Esophagus squamous epithelium (tissue), 5 donors: ENCODE measurements around the gene EPB41L4B. TPM values are rescaled to one million over a fixed set of nuclear protein-coding genes. Genes with fewer than 3 reads are reported as not detected.

Source experiments
- DNase-seq: peaks from one replicate; lab custom pipeline; 2025; lab: John Stamatoyannopoulos, UW
- H3K27ac ChIP-seq, 4 donors: fragments of 200-600 bp; sonication (generic); one replicate each; pipeline ENCODE4 v1.5.1; 2016 to 2019; ENCODE audit warnings: mild to moderate bottlenecking in 1 of 4
- H3K27me3 ChIP-seq, 4 donors: fragments of 200-600 bp; sonication (generic); 1 replicate in 3 of 4; 2 replicates in 1 of 4; pipeline versions ENCODE4 v1.5.1 to v1.6.0; 2017 to 2021; ENCODE audit warnings: antibody characterized with exemption in 1 of 4
- H3K36me3 ChIP-seq, 3 donors: fragments of 200-600 bp; sonication (generic); one replicate each; pipeline ENCODE4 v1.5.1; 2016 to 2019
- H3K4me1 ChIP-seq, 3 donors: fragments of 200-600 bp; sonication (generic); one replicate each; pipeline ENCODE4 v1.5.1; 2017 to 2019
- H3K4me3 ChIP-seq, 4 donors: fragments of 200-600 bp; sonication (generic); 1 replicate in 3 of 4; 2 replicates in 1 of 4; pipeline ENCODE4 v1.5.1; 2016 to 2019; ENCODE audit warnings: mild to moderate bottlenecking in 2 of 4, moderate library complexity in 1 of 4
- H3K9me3 ChIP-seq, 3 donors: fragments of 200-600 bp; sonication (generic); one replicate each; pipeline ENCODE4 v1.5.1; 2016 to 2019
- POLR2A ChIP-seq, 4 donors: fragments of 450-650 bp; IDR thresholded peaks; one replicate each; pipeline ENCODE4 v1.6.1; 2017; ENCODE audit warnings: antibody characterized with exemption in 4 of 4, mild to moderate bottlenecking in 4 of 4, moderate library complexity in 3 of 4
- WGBS, 2 donors: methylation state at CpG; one replicate each; pipeline ENCODE4 v1.1.5; 2018; 5-methylcytosine and 5-hydroxymethylcytosine counted together
- intact Hi-C: fragments of 100-400 bp; cut with DNase I; formaldehyde crosslinking; loops from one replicate; pipeline ENCODE4 v1.15.0; 2022
- total RNA-seq, 4 donors: library from RNA; depleted of rRNA; stranded (reverse); fragments of >200 nt; gene quantifications; one replicate each; pipeline ENCODE4 v1.1.0, GENCODE V29; 2016
- TF ChIP-seq, protein P1 (sequence below), 6 experiments: fragments of 450-650 bp in 4 of 6; fragments of 200-600 bp in 2 of 6; sonication (generic) in 2 of 6; IDR thresholded peaks; one replicate each; pipeline ENCODE4 v1.5.1; 2016 to 2019; ENCODE audit warnings: antibody characterized with exemption in 6 of 6, mild to moderate bottlenecking in 4 of 6, moderate library complexity in 4 of 6
- donor health status: DM: yes; HTN: yes; CAD: no.

EPB41L4B gene
- total RNA-seq, 4 donors from 2014 or later = 0.45 to 3.8 (median 1.8) TPM

GRCh38 chr9:109139851-109140250, 181.0 kb downstream of the EPB41L4B start:
- no peaks in the 10 kb centered on the region for H3K27me3 ChIP-seq
- DNase-seq = no peak
- H3K4me3 ChIP-seq = no peak overlapping the region
- H3K9me3 ChIP-seq = no peaks in the 10 kb centered on the region
- no peaks in the 10 kb centered on the region for H3K36me3 ChIP-seq
- 91 to 100% methylated on average over 1 of the region's 1 CpG for WGBS, 2 donors
- TF ChIP-seq POLR2A (IDR thresholded peaks at IDR 0.05) = no peak
- TF ChIP-seq, protein P1, sequence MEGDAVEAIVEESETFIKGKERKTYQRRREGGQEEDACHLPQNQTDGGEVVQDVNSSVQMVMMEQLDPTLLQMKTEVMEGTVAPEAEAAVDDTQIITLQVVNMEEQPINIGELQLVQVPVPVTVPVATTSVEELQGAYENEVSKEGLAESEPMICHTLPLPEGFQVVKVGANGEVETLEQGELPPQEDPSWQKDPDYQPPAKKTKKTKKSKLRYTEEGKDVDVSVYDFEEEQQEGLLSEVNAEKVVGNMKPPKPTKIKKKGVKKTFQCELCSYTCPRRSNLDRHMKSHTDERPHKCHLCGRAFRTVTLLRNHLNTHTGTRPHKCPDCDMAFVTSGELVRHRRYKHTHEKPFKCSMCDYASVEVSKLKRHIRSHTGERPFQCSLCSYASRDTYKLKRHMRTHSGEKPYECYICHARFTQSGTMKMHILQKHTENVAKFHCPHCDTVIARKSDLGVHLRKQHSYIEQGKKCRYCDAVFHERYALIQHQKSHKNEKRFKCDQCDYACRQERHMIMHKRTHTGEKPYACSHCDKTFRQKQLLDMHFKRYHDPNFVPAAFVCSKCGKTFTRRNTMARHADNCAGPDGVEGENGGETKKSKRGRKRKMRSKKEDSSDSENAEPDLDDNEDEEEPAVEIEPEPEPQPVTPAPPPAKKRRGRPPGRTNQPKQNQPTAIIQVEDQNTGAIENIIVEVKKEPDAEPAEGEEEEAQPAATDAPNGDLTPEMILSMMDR (IDR thresholded peaks at IDR 0.05) = no peak
- no peaks in the 10 kb centered on the region for H3K4me1 ChIP-seq
- intact Hi-C loops = no loop called here
- H3K27ac ChIP-seq = no peak overlapping the region

GRCh38 chr9:109138421-109138820, 182.4 kb downstream of the EPB41L4B start:
- Histone ChIP-seq H3K27me3 (no peaks in the 10 kb centered on the region), H3K4me1 (no peaks in the 10 kb centered on the region), H3K36me3 (no peaks in the 10 kb centered on the region), H3K4me3 (no peak overlapping the region), H3K27ac (no peak overlapping the region), H3K9me3 (no peaks in the 10 kb centered on the region)
- 90 to 93% methylated on average over 2 of the region's 2 CpGs for WGBS, 2 donors
- DNase-seq = no peak
- TF ChIP-seq POLR2A (IDR thresholded peaks at IDR 0.05) = no peak
- TF ChIP-seq, protein P1 (IDR thresholded peaks at IDR 0.05) = no peak
- intact Hi-C loops = no loop called here

DNA sequence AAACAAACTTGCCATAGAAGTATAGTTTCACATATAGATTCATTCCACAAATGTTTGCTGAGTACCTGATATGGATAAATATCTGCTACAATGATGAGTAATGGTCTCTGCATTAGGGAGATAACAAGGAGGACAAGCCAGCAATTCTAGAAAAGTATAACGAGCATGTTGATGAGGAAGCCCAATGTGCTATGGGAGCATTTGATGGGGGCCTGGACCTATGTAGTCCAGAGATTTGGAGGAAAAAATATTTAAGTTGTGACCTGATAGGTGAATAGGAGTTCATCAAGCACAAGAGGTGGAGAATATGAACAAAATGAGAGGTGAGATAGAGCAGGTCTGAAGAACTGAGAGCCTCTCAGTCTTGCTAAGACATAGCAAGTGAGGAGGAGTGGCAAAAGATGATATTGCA, 186.7 kb downstream of the EPB41L4B start:
- no peaks in the 10 kb centered on the region for H3K36me3 ChIP-seq
- no peaks in the 10 kb centered on the region for H3K27me3 ChIP-seq
- H3K9me3 ChIP-seq = no peaks in the 10 kb centered on the region
- intact Hi-C loops = no loop called here
- H3K4me3 ChIP-seq = no peak overlapping the region
- TF ChIP-seq POLR2A (IDR thresholded peaks at IDR 0.05) = no peak
- TF ChIP-seq, protein P1 (IDR thresholded peaks at IDR 0.05) = no peak
- no peak for DNase-seq
- WGBS, 2 donors = 83 to 100% methylated on average over 1 of the region's 1 CpG
- H3K27ac ChIP-seq = no peak overlapping the region
- no peaks in the 10 kb centered on the region for H3K4me1 ChIP-seq

DNA sequence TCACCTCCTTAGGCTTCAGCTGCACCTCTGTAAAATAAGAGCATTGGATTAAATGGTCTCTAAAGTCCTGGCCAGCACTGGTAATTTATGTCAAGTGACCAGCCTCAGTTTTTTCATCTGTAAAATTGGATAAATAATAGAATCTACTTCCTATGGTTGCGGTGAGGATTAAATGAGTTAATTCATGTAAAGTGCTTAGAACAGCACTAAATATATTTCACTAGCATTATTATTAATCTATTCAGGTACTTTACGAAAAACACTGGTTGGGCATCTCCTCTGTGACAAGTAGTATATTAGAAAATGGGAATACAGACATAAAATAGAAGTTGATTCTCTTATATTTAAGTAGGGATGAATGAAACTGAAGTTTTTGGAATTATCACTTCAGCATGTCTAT, 187.3 kb downstream of the EPB41L4B start:
- no peaks in the 10 kb centered on the region for H3K27me3 ChIP-seq
- intact Hi-C loops = no loop called here
- 88 to 90% methylated on average over 2 of the region's 2 CpGs for WGBS, 2 donors

GRCh38 chr9:109132567-109133021, 188.3 kb downstream of the EPB41L4B start:
- no peak overlapping the region for H3K27ac ChIP-seq
- H3K4me3 ChIP-seq = no peak overlapping the region
- 51 to 58% methylated on average over 2 of the region's 2 CpGs for WGBS, 2 donors
- DNase-seq = no peak
- H3K4me1 ChIP-seq = no peaks in the 10 kb centered on the region
- TF ChIP-seq POLR2A (IDR thresholded peaks at IDR 0.05) = no peak
- TF ChIP-seq, protein P1 (IDR thresholded peaks at IDR 0.05) = no peak
- intact Hi-C loops = no loop called here
- no peaks in the 10 kb centered on the region for H3K9me3 ChIP-seq
- H3K36me3 ChIP-seq = no peaks in the 10 kb centered on the region
- H3K27me3 ChIP-seq = no peaks in the 10 kb centered on the region

More for the DNA sequence above, 187.3 kb downstream of the EPB41L4B start:
- Histone ChIP-seq H3K4me3 (no peak overlapping the region), H3K4me1 (no peaks in the 10 kb centered on the region), H3K27ac (no peak overlapping the region), H3K9me3 (no peaks in the 10 kb centered on the region), H3K36me3 (no peaks in the 10 kb centered on the region)
- no peak for TF ChIP-seq POLR2A (IDR thresholded peaks at IDR 0.05)
- TF ChIP-seq, protein P1 (IDR thresholded peaks at IDR 0.05) = no peak
- no peak for DNase-seq
